ENCODE results near the gene GGTLC2.

- no peak for TF ChIP-seq POLR2AphosphoS5 (IDR thresholded peaks at IDR 0.05)
- TF ChIP-seq CTCF (IDR thresholded peaks at IDR 0.05), result no peak
- no peak for TF ChIP-seq EP300 (IDR thresholded peaks at IDR 0.05)
Observed at GRCh38 chr22:22694106-22694505, 49.7 kb downstream of the GGTLC2 start.

Measured in stomach (tissue), 4 donors.